ENCODE data around the gene NT5E. TPM values are rescaled to one million over a fixed set of nuclear protein-coding genes. Genes with fewer than 3 reads are reported as not detected.

Gene NT5E
- total and polyA plus RNA-seq, 5 experiments from 2014 or later, result 56.5 to 128 (median 77.7) TPM

DNA sequence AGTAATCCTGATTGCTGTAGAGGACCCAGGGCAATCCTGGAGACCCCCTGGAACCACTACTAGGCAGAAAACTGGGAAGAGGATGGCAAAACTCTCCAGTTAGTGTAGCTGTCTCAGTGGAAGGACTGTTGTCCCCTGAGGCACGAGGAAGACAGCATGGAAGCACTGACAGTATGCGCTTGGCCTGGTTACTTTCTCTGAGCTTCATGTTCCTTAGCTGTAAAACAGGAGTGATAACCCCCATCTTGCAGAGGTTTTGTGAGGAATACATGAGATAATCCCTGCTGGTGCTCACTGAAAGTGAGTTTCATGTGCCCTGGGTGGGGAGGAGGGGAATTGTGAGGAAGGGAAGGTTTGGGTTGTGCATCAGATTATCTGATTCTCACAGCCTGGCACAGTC is 3.2 kb downstream of the NT5E start:
- H3K36me3 Mint-ChIP-seq, result peaks cover 6 to 14% (median 9%) of the 10 kb centered on the region in 3 donors
- H3K27ac Mint-ChIP-seq, result peak overlapping the region; percentile 90 to 99 (median 97)
- H3K4me3 Mint-ChIP-seq, result peak overlapping the region; percentile 97 to 100 (median 99)
- POLR2A ChIA-PET, result interaction anchor here (0.6 to 8.8 kb wide), 7 partner anchors 9 to 226 kb away, joined by 3 to 252 read pairs (median 5); no protein-coding TSS in a partner anchor
- ATAC-seq (no peak), DNase-seq (no peak)
- peaks cover 49 to 88% (median 85%) of the 10 kb centered on the region in 4 donors for H3K4me1 Mint-ChIP-seq
- H3K27me3 Mint-ChIP-seq, result peaks cover 0 to 20% (median 0%) of the 10 kb centered on the region in 5 donors
- no peaks in the 10 kb centered on the region for H3K9me3 Mint-ChIP-seq

GRCh38 chr6:85453490-85453889 is 3.6 kb downstream of the NT5E start:
- Mint-ChIP-seq H3K4me1 (peaks cover 49 to 88% (median 85%) of the 10 kb centered on the region in 4 donors), H3K27me3 (peaks cover 0 to 17% (median 0%) of the 10 kb centered on the region in 5 donors), H3K9me3 (no peaks in the 10 kb centered on the region), H3K4me3 (peak overlapping the region; percentile 97 to 100 (median 99)), H3K36me3 (peaks cover 6 to 14% (median 9%) of the 10 kb centered on the region in 3 donors), H3K27ac (peak overlapping the region; percentile 90 to 99 (median 97))
- ATAC-seq (peak; percentile 33 to 35), DNase-seq (peak in 6 of 10 donors; percentile 9 to 69 (median 34))
- POLR2A ChIA-PET, result interaction anchor here (0.6 to 8.8 kb wide), 7 partner anchors 9 to 225 kb away, joined by 3 to 252 read pairs (median 5); no protein-coding TSS in a partner anchor

GRCh38 chr6:85455471-85456026 is 5.7 kb downstream of the NT5E start:
- peaks cover 57 to 95% (median 93%) of the 10 kb centered on the region in 4 donors for H3K4me1 Mint-ChIP-seq
- ATAC-seq (no peak), DNase-seq (no peak)
- POLR2A ChIA-PET, result interaction anchor here (0.6 to 8.8 kb wide), 2 partner anchors 8 to 10 kb away, joined by 4 to 252 read pairs; no protein-coding TSS in a partner anchor
- H3K27me3 Mint-ChIP-seq, result peaks cover 0 to 11% (median 0%) of the 10 kb centered on the region in 5 donors
- peak overlapping the region in 9 of 10 donors; percentile 1 to 99 (median 86) for H3K27ac Mint-ChIP-seq
- H3K9me3 Mint-ChIP-seq, result no peaks in the 10 kb centered on the region
- peak overlapping the region in 8 of 10 donors; percentile 23 to 68 (median 42) for H3K4me3 Mint-ChIP-seq
- H3K36me3 Mint-ChIP-seq, result peaks cover 6 to 11% (median 10%) of the 10 kb centered on the region in 3 donors

GRCh38 chr6:85456782-85457181 is 6.9 kb downstream of the NT5E start:
- no peak for ATAC-seq

DNA sequence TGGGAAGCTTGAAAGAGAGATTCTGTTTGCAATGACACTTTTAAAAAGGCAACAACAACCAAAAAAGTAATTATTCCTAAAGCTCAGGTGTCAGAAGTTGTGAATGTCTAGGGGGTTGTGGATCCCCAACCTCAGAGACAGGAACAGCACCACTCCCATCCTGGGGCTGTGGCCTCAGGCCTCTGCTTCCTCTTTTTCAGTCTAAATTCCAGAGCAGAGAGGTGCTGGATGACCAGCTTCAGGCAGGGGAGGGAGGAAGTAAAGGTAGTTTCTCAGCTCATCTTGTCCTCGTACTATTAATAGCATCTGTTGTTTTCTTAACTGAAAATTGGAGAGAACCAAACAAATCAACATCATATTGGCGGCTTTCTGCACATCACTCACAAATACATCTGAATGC is 8.3 kb downstream of the NT5E start:
- peaks cover 59 to 97% (median 96%) of the 10 kb centered on the region in 4 donors for H3K4me1 Mint-ChIP-seq
- no peak for ATAC-seq

More at GRCh38 chr6:85456782-85457181, 6.9 kb downstream of the NT5E start:
- Mint-ChIP-seq H3K4me3 (peak overlapping the region in 7 of 10 donors; percentile 58 to 77 (median 67)), H3K27ac (peak overlapping the region; percentile 66 to 99 (median 94)), H3K27me3 (peaks cover 0 to 2% (median 0%) of the 10 kb centered on the region in 5 donors), H3K36me3 (peaks cover 0 to 7% (median 3%) of the 10 kb centered on the region in 3 donors), H3K9me3 (no peaks in the 10 kb centered on the region), H3K4me1 (peaks cover 58 to 97% (median 96%) of the 10 kb centered on the region in 4 donors)
- POLR2A ChIA-PET, result interaction anchor here (1.4 to 2.3 kb wide), 2 partner anchors 11 to 222 kb away, joined by 5 to 7 read pairs; no protein-coding TSS in a partner anchor
- DNase-seq, result no peak

GRCh38 chr6:85458782-85459181 is 8.9 kb downstream of the NT5E start:
- H3K4me3 Mint-ChIP-seq, result peak overlapping the region; percentile 32 to 77 (median 62)
- POLR2A ChIA-PET, result interaction anchor here (0.8 to 13.1 kb wide), 5 partner anchors 8 to 83 kb away, joined by 3 to 252 read pairs (median 3); partner anchors contain the start of gene NT5E
- no peak for ATAC-seq

More for the DNA sequence above, 8.3 kb downstream of the NT5E start:
- H3K27ac Mint-ChIP-seq, result peak overlapping the region; percentile 20 to 99 (median 95)
- peak overlapping the region in 9 of 10 donors; percentile 27 to 77 (median 64) for H3K4me3 Mint-ChIP-seq
- POLR2A ChIA-PET, result interaction anchor here (1.4 to 13.1 kb wide), 3 partner anchors 7 to 24 kb away, joined by 3 to 252 read pairs (median 7); partner anchors contain the start of gene NT5E
- DNase-seq, result no peak
- H3K9me3 Mint-ChIP-seq, result no peaks in the 10 kb centered on the region
- peaks cover 0 to 2% (median 0%) of the 10 kb centered on the region in 5 donors for H3K27me3 Mint-ChIP-seq
- H3K36me3 Mint-ChIP-seq, result peaks cover 0 to 7% (median 3%) of the 10 kb centered on the region in 3 donors

DNA sequence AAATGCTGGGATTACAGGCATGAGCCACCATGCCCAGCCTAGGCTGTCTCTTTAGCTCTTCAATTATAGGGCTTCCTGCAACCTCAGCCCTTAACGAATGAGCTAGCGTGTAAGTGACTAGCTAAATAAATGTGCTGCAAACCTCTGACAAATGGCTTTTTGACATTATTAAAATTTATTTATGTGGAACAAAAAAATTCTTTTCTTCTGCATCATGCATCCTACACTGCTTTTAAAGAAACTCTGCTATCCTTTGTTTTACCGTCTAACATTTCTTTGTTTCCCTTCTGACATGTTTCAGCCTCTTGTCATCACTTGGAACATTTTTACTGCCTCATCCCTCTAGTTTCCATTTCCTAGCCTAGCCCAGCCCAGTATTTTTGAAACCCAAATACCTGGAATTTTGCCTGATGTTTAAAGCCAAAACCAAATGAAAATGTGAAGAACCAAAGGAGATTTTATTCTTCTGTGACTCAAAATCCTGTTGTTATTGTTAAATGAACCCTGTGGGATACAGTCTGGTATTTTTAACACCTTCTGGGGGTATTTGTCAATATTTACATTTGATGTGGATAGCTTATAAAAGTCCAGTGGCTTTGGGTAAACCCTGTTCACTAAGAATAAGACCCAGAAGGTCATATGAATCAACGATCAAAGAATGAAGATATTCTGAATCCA is 9.5 kb downstream of the NT5E start:
- Mint-ChIP-seq H3K9me3 (no peaks in the 10 kb centered on the region), H3K27ac (peak overlapping the region; percentile 66 to 99 (median 95)), H3K27me3 (peaks cover 0 to 2% (median 0%) of the 10 kb centered on the region in 5 donors), H3K4me3 (peak overlapping the region; percentile 32 to 77 (median 62)), H3K36me3 (peaks cover 0 to 7% (median under 1%) of the 10 kb centered on the region in 3 donors), H3K4me1 (peaks cover 59 to 97% (median 96%) of the 10 kb centered on the region in 4 donors)
- ATAC-seq, result no peak
- DNase-seq, result no peak
- POLR2A ChIA-PET, result interaction anchor here (0.8 to 13.1 kb wide), 5 partner anchors 8 to 83 kb away, joined by 3 to 252 read pairs (median 3); partner anchors contain the start of gene NT5E

More at GRCh38 chr6:85458782-85459181, 8.9 kb downstream of the NT5E start:
- H3K9me3 Mint-ChIP-seq, result no peaks in the 10 kb centered on the region
- peaks cover 61 to 97% (median 96%) of the 10 kb centered on the region in 4 donors for H3K4me1 Mint-ChIP-seq
- H3K36me3 Mint-ChIP-seq, result peaks cover 0 to 7% (median 3%) of the 10 kb centered on the region in 3 donors
- peak overlapping the region; percentile 65 to 99 (median 95) for H3K27ac Mint-ChIP-seq
- DNase-seq, result no peak
- H3K27me3 Mint-ChIP-seq, result peaks cover 0 to 2% (median 0%) of the 10 kb centered on the region in 5 donors

GRCh38 chr6:85460154-85460920 is 10.5 kb downstream of the NT5E start:
- H3K4me3 Mint-ChIP-seq, result peak overlapping the region in 8 of 10 donors; percentile 74 to 85 (median 81)
- DNase-seq, result no peak
- no peaks in the 10 kb centered on the region for H3K9me3 Mint-ChIP-seq
- ATAC-seq, result no peak
- peaks cover 0 to 2% (median 0%) of the 10 kb centered on the region in 5 donors for H3K27me3 Mint-ChIP-seq
- peaks cover 0 to 4% (median 0%) of the 10 kb centered on the region in 3 donors for H3K36me3 Mint-ChIP-seq
- H3K27ac Mint-ChIP-seq, result peak overlapping the region; percentile 91 to 99 (median 95)
- H3K4me1 Mint-ChIP-seq, result peaks cover 65 to 99% (median 96%) of the 10 kb centered on the region in 4 donors
- POLR2A ChIA-PET, result interaction anchor here (1.5 to 13.1 kb wide), 2 partner anchors 9 to 58 kb away, joined by 3 to 252 read pairs; partner anchors contain the start of gene NT5E

DNA sequence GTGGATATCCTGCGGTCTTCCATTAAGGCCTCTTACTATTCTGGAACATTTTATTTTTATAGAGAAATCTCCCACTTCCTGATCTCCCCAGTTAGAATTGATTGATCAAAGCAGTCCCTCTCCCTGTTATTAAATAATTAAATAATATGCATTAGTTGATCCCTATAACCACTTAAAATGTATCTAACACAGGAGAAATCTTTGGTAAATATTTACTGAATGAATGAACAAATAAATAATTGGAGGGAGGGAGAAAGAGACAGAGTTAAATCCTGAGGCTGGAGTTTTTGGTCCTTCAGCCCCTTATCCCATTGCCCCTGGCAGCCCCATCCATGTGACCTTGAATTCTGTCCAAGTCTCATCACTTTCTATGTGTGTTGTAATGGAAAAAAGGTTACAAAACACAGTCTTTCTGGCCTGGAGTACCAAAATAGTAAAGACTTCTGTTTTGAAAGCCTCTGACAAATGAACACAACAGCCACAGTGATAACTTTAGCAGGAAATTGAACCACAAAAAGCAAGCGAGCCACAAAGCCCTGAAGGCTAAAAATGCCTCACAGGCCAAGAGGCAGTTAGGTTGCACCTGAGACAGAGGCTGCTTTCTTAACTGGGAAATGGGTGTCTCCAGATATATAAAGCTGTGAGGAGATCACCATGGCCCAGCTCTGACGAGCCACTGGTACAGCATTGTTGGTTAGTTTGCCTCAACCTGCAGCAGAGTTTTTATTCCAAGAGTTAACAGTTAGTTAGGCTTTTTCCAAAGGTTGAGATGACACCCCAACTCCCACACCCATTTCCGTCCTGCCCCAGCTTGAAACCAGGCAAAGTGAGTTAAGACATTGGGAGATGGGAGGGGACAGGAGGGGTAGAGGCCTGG is 11.3 kb downstream of the NT5E start:
- Mint-ChIP-seq H3K4me3 (peak overlapping the region; percentile 49 to 85 (median 80)), H3K27ac (peak overlapping the region; percentile 91 to 99 (median 95)), H3K4me1 (peaks cover 69 to 100% (median 96%) of the 10 kb centered on the region in 4 donors), H3K9me3 (no peaks in the 10 kb centered on the region), H3K36me3 (peaks cover 0 to 4% (median under 1%) of the 10 kb centered on the region in 3 donors), H3K27me3 (peaks cover 0 to 2% (median 0%) of the 10 kb centered on the region in 5 donors)
- DNase-seq (peak in 9 of 10 donors; percentile 29 to 79 (median 59)), ATAC-seq (peak; percentile 77 to 81)
- POLR2A ChIA-PET, result interaction anchor here (0.6 to 13.1 kb wide), 7 partner anchors 10 to 133 kb away, joined by 3 to 252 read pairs (median 6); partner anchors contain the start of gene NT5E

DNA sequence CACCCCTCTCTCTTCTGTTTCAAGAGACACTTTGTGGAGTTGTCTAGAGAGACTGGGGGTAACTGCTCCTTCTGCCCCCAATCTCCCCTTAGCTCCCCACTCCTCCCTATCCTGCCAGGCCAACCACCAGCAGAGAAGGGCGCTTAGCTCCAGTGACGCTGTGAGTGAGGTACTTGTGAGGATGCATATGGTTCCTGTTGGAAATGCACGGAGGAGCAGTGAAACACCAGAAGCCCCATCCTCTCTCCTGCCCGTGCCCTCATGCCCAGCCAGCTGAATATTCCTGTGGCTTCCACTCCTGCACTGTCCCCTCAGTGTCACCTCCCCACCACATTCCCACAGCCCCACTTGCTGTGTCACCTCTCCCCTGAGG is 11.9 kb downstream of the NT5E start:
- peaks cover 0 to 6% (median 4%) of the 10 kb centered on the region in 3 donors for H3K36me3 Mint-ChIP-seq
- POLR2A ChIA-PET, result interaction anchor here (0.6 to 13.1 kb wide), 8 partner anchors 11 to 217 kb away, joined by 3 to 252 read pairs (median 6); partner anchors contain the start of gene NT5E
- H3K9me3 Mint-ChIP-seq, result no peaks in the 10 kb centered on the region
- H3K27ac Mint-ChIP-seq, result peak overlapping the region; percentile 91 to 99 (median 95)
- ATAC-seq, result peak in 1 of 2 donors; percentile 24
- H3K4me3 Mint-ChIP-seq, result peak overlapping the region; percentile 49 to 85 (median 80)
- no peaks in the 10 kb centered on the region for H3K27me3 Mint-ChIP-seq
- no peak for DNase-seq
- H3K4me1 Mint-ChIP-seq, result peaks cover 64 to 100% (median 94%) of the 10 kb centered on the region in 4 donors
